H9 (cell line): Measurements from ENCODE around the gene PRR16. TPM values are rescaled to one million over a fixed set of nuclear protein-coding genes. Genes with fewer than 3 reads are reported as not detected.

Experiments
- DNase-seq: peaks from one replicate; pipeline ENCODE4 v3.0.0-alpha.2; 2017
- H2AFZ ChIP-seq: one replicate; pipeline ENCODE4 v1.6.1; 2013; ENCODE audit warnings: mild to moderate bottlenecking, low read length, control low read depth, moderate library complexity
- H2AK5ac ChIP-seq: 2 replicates; pipeline ENCODE4 v1.6.1; 2013; ENCODE audit warnings: low read length, control low read depth, mixed read lengths; ENCODE audit not compliant: insufficient read length
- H2BK120ac ChIP-seq: one replicate; pipeline ENCODE4 v1.6.1; 2013; ENCODE audit warnings: low read depth, mild to moderate bottlenecking, low read length, control low read depth, inconsistent platforms; ENCODE audit not compliant: poor library complexity, severe bottlenecking
- H2BK12ac ChIP-seq: 2 replicates; pipeline ENCODE4 v1.6.1; 2013; ENCODE audit warnings: low read length, control low read depth, mixed read lengths, low read depth; ENCODE audit not compliant: insufficient read length
- H2BK15ac ChIP-seq: 2 replicates; pipeline ENCODE4 v1.6.1; 2013; ENCODE audit warnings: low read depth, low read length, control low read depth
- H2BK20ac ChIP-seq: one replicate; pipeline ENCODE4 v1.6.1; 2013; ENCODE audit warnings: low read depth, mild to moderate bottlenecking, low read length, control low read depth, inconsistent platforms; ENCODE audit not compliant: poor library complexity, severe bottlenecking
- H2BK5ac ChIP-seq: 2 replicates; pipeline ENCODE4 v1.6.1; 2013; ENCODE audit warnings: low read length, control low read depth, mixed read lengths; ENCODE audit not compliant: insufficient read length
- H3K14ac ChIP-seq: 2 replicates; pipeline ENCODE4 v1.6.1; 2013; ENCODE audit warnings: low read length, control low read depth; ENCODE audit not compliant: insufficient read depth
- H3K18ac ChIP-seq: 2 replicates; pipeline ENCODE4 v1.6.1; 2013; ENCODE audit warnings: low read depth, mild to moderate bottlenecking, mixed read lengths, low read length, control low read depth; ENCODE audit not compliant: insufficient read length
- H3K23ac ChIP-seq: 2 replicates; pipeline ENCODE4 v1.6.1; 2013; ENCODE audit warnings: low read length, control low read depth, mixed read lengths, low read depth; ENCODE audit not compliant: insufficient read length
- H3K23me2 ChIP-seq: 2 replicates; pipeline ENCODE4 v1.6.1; 2013; ENCODE audit warnings: low read depth, mild to moderate bottlenecking, mixed read lengths, low read length, control low read depth; ENCODE audit not compliant: insufficient read length, poor library complexity, severe bottlenecking
- H3K27ac ChIP-seq: 2 replicates; pipeline ENCODE4 v1.5.1; 2013; ENCODE audit warnings: low read length, control low read depth, mixed read lengths, low read depth; ENCODE audit not compliant: insufficient read length
- H3K27me3 ChIP-seq: 2 replicates; pipeline ENCODE4 v1.6.1; 2013; ENCODE audit warnings: low read length, control low read depth, inconsistent platforms; ENCODE audit not compliant: insufficient read depth
- H3K4ac ChIP-seq: 2 replicates; pipeline ENCODE4 v1.6.1; 2013; ENCODE audit warnings: low read depth, mild to moderate bottlenecking, control low read depth, inconsistent platforms, low read length, moderate library complexity
- H3K4me1 ChIP-seq: 2 replicates; pipeline ENCODE4 v1.6.1; 2013; ENCODE audit warnings: low read length, control low read depth, inconsistent platforms; ENCODE audit not compliant: insufficient read depth
- H3K4me2 ChIP-seq: 2 replicates; pipeline ENCODE4 v1.6.1; 2013; ENCODE audit warnings: low read length, control low read depth, mixed read lengths; ENCODE audit not compliant: insufficient read length, insufficient read depth
- H3K56ac ChIP-seq: 2 replicates; pipeline ENCODE4 v1.6.1; 2013; ENCODE audit warnings: low read depth, mild to moderate bottlenecking, mixed read lengths, low read length, control low read depth; ENCODE audit not compliant: insufficient read length
- H3K79me1 ChIP-seq: 2 replicates; pipeline ENCODE4 v1.6.1; 2013; ENCODE audit warnings: low read depth, mild to moderate bottlenecking, moderate library complexity, low read length, control low read depth, inconsistent platforms; ENCODE audit not compliant: insufficient read depth, poor library complexity, severe bottlenecking
- H3K79me2 ChIP-seq: 2 replicates; pipeline ENCODE4 v1.6.1; 2013; ENCODE audit warnings: low read length, control low read depth, inconsistent platforms; ENCODE audit not compliant: insufficient read depth
- H3K9ac ChIP-seq: 2 replicates; pipeline ENCODE4 v1.6.1; 2013; ENCODE audit warnings: low read length, control low read depth, mixed read lengths; ENCODE audit not compliant: insufficient read length; ENCODE audit errors: extremely low read depth
- H3K9me3 ChIP-seq: one replicate; pipeline ENCODE4 v1.6.1; 2013; ENCODE audit warnings: low read depth, low read length, inconsistent platforms; ENCODE audit not compliant: control insufficient read depth
- H3T11ph ChIP-seq: one replicate; pipeline ENCODE4 v1.6.1; 2013; ENCODE audit warnings: mild to moderate bottlenecking, low read length, control low read depth, inconsistent platforms
- H4K20me1 ChIP-seq: one replicate; pipeline ENCODE4 v1.6.1; 2013; ENCODE audit not compliant: control insufficient read depth, insufficient read length, insufficient read depth
- H4K5ac ChIP-seq: 2 replicates; pipeline ENCODE4 v1.6.1; 2013; ENCODE audit warnings: low read depth, mild to moderate bottlenecking, mixed read lengths, low read length, control low read depth; ENCODE audit not compliant: insufficient read length
- H4K8ac ChIP-seq: replicated peaks from 2 replicates; pipeline ENCODE4 v1.6.1; 2013; ENCODE audit warnings: low read length, control low read depth, mixed read lengths, low read depth; ENCODE audit not compliant: insufficient read length
- H4K91ac ChIP-seq: 2 replicates; pipeline ENCODE4 v1.6.1; 2013; ENCODE audit warnings: low read depth, mild to moderate bottlenecking, moderate library complexity, mixed read lengths, low read length, control low read depth; ENCODE audit not compliant: insufficient read length
- H3K27ac Mint-ChIP-seq, 3 experiments: 2 replicates in 2 of 3; 3 replicates in 1 of 3; pipeline ENCODE4 v1.8.0; 2020 to 2021; ENCODE audit warnings: mixed read lengths in 3 of 3, mild to moderate bottlenecking in 1 of 3, moderate library complexity in 1 of 3
- H3K27me3 Mint-ChIP-seq: 2 replicates; pipeline ENCODE4 v1.8.0; 2021; ENCODE audit warnings: low read depth, mild to moderate bottlenecking, moderate library complexity, mixed read lengths
- H3K36me3 Mint-ChIP-seq, 3 experiments: 2 replicates in 2 of 3; 3 replicates in 1 of 3; pipeline ENCODE4 v1.8.0; 2020 to 2021; ENCODE audit warnings: low read depth in 3 of 3, mixed read lengths in 3 of 3; ENCODE audit not compliant: insufficient read depth in 1 of 3
- H3K4me1 Mint-ChIP-seq, 2 experiments: 2 replicates each; pipeline ENCODE4 v1.8.0; 2020; ENCODE audit warnings: mixed read lengths in 2 of 2
- H3K4me3 Mint-ChIP-seq, 2 experiments: 2 replicates in 1 of 2; 3 replicates in 1 of 2; pipeline ENCODE4 v1.8.0; 2020 to 2021; ENCODE audit warnings: mild to moderate bottlenecking in 2 of 2, mixed read lengths in 2 of 2, moderate library complexity in 1 of 2
- H3K9me3 Mint-ChIP-seq, 2 experiments: 2 replicates in 1 of 2; 3 replicates in 1 of 2; pipeline ENCODE4 v1.8.0; 2020; ENCODE audit warnings: mild to moderate bottlenecking in 2 of 2, mixed read lengths in 2 of 2, moderate library complexity in 1 of 2
- WGBS: extraction: QIAGEN DNeasy Blood & Tissue Kit; methylation state at CpG from one replicate; pipeline ENCODE4 v1.1.7; 2013; ENCODE audit warnings: missing lambda C conversion rate, low lambda C conversion rate, mixed read lengths; ENCODE audit not compliant: insufficient read length; ENCODE audit errors: extremely low coverage; 5-methylcytosine and 5-hydroxymethylcytosine counted together
- total RNA-seq: library from RNA; stranded (reverse); gene quantifications from 2 replicates; pipeline ENCODE4 v1.2.1, GENCODE V29; 2021
- TF ChIP-seq, protein P1 (sequence below): fragments of 200-600 bp; sonication (generic); conservative IDR thresholded peaks from 3 replicates; pipeline ENCODE4 v1.8.0; 2021; ENCODE audit warnings: antibody characterized with exemption, mild to moderate bottlenecking

Gene PRR16
- total RNA-seq, 1 experiment from 2014 or later, result 0.13 TPM

DNA sequence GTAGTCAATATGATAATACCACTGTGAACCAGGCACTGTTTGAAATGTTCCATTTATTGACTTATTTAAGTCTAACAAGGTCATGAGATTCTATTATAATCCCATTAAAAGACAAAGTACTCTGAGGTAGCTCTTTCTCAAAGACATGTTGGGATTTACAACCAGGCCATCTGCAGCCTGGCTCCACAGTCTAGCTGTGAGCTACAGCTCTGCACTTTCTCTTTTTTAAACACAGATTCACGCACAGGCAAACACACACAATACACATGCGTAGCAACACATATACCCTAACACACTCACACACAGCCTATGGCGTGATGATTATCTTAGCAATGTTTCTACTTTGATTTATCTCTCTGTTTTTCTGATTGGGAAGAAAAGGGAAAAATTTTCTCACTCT is 174.3 kb downstream of the PRR16 start:
- no peak overlapping the region for H2BK120ac ChIP-seq
- no peak overlapping the region for H4K8ac ChIP-seq
- no peak overlapping the region for H2BK15ac ChIP-seq
- Mint-ChIP-seq H3K27ac (no peak overlapping the region; a peak in 1 of 7 replicates), H3K4me3 (no peak overlapping the region), H3K4me1 (no peaks in the 10 kb centered on the region), H3K9me3 (no peaks in the 10 kb centered on the region), H3K36me3 (no peaks in the 10 kb centered on the region), H3K27me3 (no peaks in the 10 kb centered on the region)
- H2AFZ ChIP-seq, result no peak overlapping the region
- H3K9me3 ChIP-seq, result no peaks in the 10 kb centered on the region
- no peak overlapping the region for H3T11ph ChIP-seq
- no CpG with 5 or more reads among the region's 3 CpGs for WGBS
- TF ChIP-seq, protein P1, sequence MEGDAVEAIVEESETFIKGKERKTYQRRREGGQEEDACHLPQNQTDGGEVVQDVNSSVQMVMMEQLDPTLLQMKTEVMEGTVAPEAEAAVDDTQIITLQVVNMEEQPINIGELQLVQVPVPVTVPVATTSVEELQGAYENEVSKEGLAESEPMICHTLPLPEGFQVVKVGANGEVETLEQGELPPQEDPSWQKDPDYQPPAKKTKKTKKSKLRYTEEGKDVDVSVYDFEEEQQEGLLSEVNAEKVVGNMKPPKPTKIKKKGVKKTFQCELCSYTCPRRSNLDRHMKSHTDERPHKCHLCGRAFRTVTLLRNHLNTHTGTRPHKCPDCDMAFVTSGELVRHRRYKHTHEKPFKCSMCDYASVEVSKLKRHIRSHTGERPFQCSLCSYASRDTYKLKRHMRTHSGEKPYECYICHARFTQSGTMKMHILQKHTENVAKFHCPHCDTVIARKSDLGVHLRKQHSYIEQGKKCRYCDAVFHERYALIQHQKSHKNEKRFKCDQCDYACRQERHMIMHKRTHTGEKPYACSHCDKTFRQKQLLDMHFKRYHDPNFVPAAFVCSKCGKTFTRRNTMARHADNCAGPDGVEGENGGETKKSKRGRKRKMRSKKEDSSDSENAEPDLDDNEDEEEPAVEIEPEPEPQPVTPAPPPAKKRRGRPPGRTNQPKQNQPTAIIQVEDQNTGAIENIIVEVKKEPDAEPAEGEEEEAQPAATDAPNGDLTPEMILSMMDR, result no peak
- no peak overlapping the region for H3K18ac ChIP-seq
- no peaks in the 10 kb centered on the region for H3K79me2 ChIP-seq
- H4K91ac ChIP-seq, result no peak overlapping the region
- no peak overlapping the region for H2BK5ac ChIP-seq
- H3K23me2 ChIP-seq, result no peaks in the 10 kb centered on the region
- H3K4me1 ChIP-seq, result no peaks in the 10 kb centered on the region
- no peak for DNase-seq
- no peaks in the 10 kb centered on the region for H3K79me1 ChIP-seq
- no peak overlapping the region for H3K23ac ChIP-seq
- H4K20me1 ChIP-seq, result no peaks in the 10 kb centered on the region
- H3K27ac ChIP-seq, result no peak overlapping the region
- no peak overlapping the region for H3K14ac ChIP-seq
- H2BK20ac ChIP-seq, result no peak overlapping the region
- H2AK5ac ChIP-seq, result no peak overlapping the region
- no peak overlapping the region for H2BK12ac ChIP-seq
- H3K9ac ChIP-seq, result no peak overlapping the region
- no peak overlapping the region for H4K5ac ChIP-seq
- no peak overlapping the region for H3K56ac ChIP-seq
- H3K27me3 ChIP-seq, result no peaks in the 10 kb centered on the region
- H3K4me2 ChIP-seq, result no peak overlapping the region
- H3K4ac ChIP-seq, result no peak overlapping the region
